Omental fat pad (tissue), 4 donors: Measurements from ENCODE around the gene SRR. TPM values are rescaled to one million over a fixed set of nuclear protein-coding genes. Genes with fewer than 3 reads are reported as not detected.

Source experiments
- ATAC-seq: fragments of 150-250 bp; one replicate; pipeline ENCODE4 v1.9.1; 2016; ENCODE audit warnings: mild to moderate bottlenecking, moderate library complexity; ENCODE audit not compliant: low FRiP score
- DNase-seq: peaks from one replicate; pipeline ENCODE4 v3.0.0-alpha.2; 2019; ENCODE audit warnings: low spot score
- total RNA-seq, 4 donors: library from RNA; depleted of rRNA; stranded (reverse); fragments of >200 nt; gene quantifications; one replicate each; pipeline ENCODE4 v1.1.0, GENCODE V29; 2016
- TF ChIP-seq, protein P1 (sequence below), 3 donors: fragments of 450-650 bp; IDR thresholded peaks; one replicate each; pipeline ENCODE4 v1.5.1; 2016 to 2017; ENCODE audit warnings: antibody characterized with exemption in 3 of 3, mild to moderate bottlenecking in 3 of 3, moderate library complexity in 2 of 3

The SRR gene
- total RNA-seq, 4 donors from 2014 or later, result 5.0 to 14.9 (median 7.2) TPM

DNA sequence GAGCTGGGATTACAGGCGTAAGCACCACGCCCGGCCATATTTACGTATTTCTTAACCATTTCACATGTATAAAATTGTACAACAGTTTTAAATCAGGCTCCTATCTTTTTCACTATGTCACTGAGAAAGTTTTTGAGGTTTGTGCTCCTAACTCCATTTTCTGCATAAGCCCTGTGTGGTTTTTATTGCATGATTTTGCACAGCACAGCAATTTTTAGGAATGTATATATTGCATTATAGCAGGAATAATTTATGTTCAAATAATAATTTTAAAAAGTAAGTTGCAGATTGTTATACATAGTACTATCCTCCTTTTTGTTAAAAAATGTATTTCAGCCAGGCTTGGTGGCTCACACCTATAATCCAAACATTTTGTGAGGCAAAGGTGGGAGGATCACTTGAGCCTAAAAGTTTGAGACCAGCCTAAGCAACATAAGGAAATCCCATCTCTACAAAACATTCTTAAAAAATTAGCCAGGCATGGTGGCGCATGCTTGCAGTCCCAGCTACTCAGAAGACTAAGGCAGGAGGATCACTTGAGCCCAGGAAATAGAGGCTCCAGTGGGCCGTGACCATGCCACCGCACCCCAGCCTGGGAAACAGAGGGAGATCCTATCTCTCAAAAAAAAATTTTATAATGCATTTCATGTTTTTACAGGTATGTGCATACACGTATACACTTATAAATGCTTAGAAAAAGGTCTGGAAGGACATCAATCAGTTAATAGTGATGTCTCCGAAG lies 26.1 kb upstream of the SRR start:
- ATAC-seq (no peak), DNase-seq (no peak)
- TF ChIP-seq, protein P1, sequence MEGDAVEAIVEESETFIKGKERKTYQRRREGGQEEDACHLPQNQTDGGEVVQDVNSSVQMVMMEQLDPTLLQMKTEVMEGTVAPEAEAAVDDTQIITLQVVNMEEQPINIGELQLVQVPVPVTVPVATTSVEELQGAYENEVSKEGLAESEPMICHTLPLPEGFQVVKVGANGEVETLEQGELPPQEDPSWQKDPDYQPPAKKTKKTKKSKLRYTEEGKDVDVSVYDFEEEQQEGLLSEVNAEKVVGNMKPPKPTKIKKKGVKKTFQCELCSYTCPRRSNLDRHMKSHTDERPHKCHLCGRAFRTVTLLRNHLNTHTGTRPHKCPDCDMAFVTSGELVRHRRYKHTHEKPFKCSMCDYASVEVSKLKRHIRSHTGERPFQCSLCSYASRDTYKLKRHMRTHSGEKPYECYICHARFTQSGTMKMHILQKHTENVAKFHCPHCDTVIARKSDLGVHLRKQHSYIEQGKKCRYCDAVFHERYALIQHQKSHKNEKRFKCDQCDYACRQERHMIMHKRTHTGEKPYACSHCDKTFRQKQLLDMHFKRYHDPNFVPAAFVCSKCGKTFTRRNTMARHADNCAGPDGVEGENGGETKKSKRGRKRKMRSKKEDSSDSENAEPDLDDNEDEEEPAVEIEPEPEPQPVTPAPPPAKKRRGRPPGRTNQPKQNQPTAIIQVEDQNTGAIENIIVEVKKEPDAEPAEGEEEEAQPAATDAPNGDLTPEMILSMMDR (IDR thresholded peaks at IDR 0.05), result no peak

DNA sequence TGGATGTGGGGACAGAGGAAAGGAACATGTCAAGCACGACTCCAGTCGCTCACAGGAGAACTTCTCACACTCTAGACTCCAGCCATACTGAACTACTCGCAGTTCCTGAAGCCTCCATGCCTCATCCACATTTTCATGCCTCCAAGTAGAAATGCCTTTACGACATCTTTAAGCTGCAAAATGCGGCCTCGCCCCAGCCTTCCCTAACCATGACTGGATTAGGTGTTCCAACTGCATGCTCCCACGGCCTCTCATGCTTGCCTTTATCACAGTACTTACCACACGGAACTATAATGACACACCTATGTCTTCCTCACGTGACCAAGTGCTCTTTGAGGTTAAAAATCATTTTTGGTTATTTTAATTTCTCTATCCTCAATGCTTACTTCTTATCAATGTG lies 24.0 kb upstream of the SRR start:
- ATAC-seq (no peak), DNase-seq (no peak)
- TF ChIP-seq, protein P1 (IDR thresholded peaks at IDR 0.05), result no peak

- DNase-seq, result no peak
Observed at GRCh38 chr17:2282297-2282873, 21.4 kb upstream of the SRR start.

DNA sequence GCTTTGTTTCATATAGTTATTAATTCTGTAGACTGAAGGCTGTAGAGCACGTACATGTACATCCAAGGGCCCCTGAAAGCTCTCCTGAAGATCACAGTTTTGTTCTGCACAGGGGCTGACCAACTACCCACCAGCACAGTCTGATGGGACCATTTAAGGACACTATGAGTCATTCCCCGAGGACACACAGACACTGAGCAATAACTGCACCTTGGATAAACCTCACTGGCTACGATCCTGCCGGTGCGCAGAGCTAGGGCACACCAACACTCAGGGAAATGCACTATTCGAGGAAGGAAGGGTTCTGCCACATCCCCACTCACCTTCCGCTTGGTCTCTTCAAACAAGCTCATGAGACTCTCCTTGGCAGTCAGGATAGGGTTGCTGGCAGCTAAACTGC lies 20.4 kb upstream of the SRR start:
- TF ChIP-seq, protein P1 (IDR thresholded peaks at IDR 0.05), result no peak
- no peak for DNase-seq
- ATAC-seq, result peak; percentile 19

More at GRCh38 chr17:2282297-2282873, 21.4 kb upstream of the SRR start:
- TF ChIP-seq, protein P1 (IDR thresholded peaks at IDR 0.05), result peak in 1 of 3 donors; percentile 7
- peak; percentile 76 for ATAC-seq

- TF ChIP-seq, protein P1 (IDR thresholded peaks at IDR 0.05), result no peak
- ATAC-seq (no peak), DNase-seq (no peak)
Observed at GRCh38 chr17:2289878-2290478, 13.8 kb upstream of the SRR start.

- TF ChIP-seq, protein P1 (IDR thresholded peaks at IDR 0.05), result no peak
- ATAC-seq, result no peak
- no peak for DNase-seq
Observed at GRCh38 chr17:2292100-2292499, 11.7 kb upstream of the SRR start.
